ENCODE data around the gene MPZL3.

DNA sequence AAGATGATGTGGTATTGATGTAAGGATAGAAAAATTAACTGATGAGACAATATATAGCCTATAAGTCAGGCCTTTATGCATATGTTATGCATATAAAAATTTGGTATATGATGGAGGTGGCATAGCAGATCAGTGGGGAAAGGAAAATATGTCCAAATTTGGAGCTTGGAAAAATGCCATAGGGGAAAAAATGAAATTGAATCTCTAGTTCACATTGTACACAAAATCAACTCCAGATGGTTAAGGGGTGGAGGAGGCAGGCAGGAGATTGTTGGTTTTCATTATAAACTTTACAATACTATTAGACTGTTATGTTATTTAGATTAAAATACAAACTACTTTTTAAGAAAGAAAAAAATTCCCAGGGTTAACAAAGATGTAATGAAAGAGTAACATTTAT is 37.2 kb upstream of the MPZL3 start:
- TF ChIP-seq, protein P1, sequence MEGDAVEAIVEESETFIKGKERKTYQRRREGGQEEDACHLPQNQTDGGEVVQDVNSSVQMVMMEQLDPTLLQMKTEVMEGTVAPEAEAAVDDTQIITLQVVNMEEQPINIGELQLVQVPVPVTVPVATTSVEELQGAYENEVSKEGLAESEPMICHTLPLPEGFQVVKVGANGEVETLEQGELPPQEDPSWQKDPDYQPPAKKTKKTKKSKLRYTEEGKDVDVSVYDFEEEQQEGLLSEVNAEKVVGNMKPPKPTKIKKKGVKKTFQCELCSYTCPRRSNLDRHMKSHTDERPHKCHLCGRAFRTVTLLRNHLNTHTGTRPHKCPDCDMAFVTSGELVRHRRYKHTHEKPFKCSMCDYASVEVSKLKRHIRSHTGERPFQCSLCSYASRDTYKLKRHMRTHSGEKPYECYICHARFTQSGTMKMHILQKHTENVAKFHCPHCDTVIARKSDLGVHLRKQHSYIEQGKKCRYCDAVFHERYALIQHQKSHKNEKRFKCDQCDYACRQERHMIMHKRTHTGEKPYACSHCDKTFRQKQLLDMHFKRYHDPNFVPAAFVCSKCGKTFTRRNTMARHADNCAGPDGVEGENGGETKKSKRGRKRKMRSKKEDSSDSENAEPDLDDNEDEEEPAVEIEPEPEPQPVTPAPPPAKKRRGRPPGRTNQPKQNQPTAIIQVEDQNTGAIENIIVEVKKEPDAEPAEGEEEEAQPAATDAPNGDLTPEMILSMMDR (IDR thresholded peaks at IDR 0.05) = no peak
- TF ChIP-seq EP300 (IDR thresholded peaks at IDR 0.05) (no peak), POLR2AphosphoS5 (IDR thresholded peaks at IDR 0.05) (no peak)

Measured in stomach (tissue), 4 donors.